ENCODE measurements around the gene GRM2. TPM values are rescaled to one million over a fixed set of nuclear protein-coding genes. Genes with fewer than 3 reads are reported as not detected.

The GRM2 gene
- 0.52 TPM for polyA plus RNA-seq (ENCODE audit: insufficient read length)
- long read RNA-seq, donor 1: 0 reads
- long read RNA-seq, donor 2: 0 reads
- long read RNA-seq, donor 3: 0 reads
- long read RNA-seq, donor 4: 0 reads
- long read RNA-seq, donor 5: 0 reads
- long read RNA-seq, donor 6: 0 reads
- long read RNA-seq, donor 7: 0 reads
- long read RNA-seq, donor 8: 0 reads

DNA sequence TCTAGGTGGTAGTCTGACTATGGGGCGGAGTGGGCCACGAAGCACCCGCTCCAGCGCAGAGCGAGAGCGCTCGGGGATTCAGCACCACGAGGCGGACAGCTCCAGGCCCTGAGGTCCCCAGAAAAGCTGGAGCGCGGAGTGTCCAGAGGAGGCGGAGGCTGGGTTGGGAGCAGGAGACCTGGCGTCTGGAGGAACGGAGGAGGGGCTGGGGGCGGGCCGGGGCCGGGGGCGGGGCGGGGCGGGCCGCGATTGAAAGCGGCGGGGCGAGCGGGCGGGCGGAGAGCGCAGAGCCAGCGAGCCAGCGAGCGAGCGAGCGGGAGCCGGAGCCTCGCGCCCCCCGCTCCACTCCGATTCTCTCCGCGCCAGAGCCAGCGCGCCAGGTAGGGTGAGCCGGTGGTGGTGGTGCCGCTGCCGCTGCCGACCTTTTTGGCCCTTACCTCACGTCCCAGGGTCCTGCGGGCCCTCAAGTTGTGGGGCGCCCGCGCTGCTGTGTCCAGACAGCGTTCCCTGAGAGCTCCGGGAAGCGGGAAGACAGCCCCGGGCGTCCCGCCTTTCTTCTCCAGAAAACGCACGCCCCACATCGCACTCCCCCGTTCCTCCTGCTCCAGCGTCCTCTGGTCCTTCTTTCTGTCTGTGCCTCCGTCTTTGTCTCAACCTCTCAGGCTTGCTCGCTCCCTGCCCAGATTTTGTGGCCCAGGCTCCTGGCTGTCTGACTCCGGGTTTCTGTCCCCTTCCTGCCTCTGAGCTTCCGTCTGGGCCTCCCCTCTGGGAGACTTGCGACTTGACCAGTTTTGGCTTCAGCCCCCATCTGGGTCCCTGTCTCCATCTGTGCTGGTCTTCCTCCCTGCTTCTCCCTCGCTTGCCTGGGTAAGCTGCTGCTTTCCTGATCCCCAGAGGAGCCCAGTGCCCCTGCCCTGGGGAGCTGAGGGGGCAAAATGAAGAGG lies at the start of gene GRM2:
Gene GRM2 (plus strand): TSS at position 281 of the 944 bp plus-strand sequence. CDS start 1,916 bp downstream, outside the sequence.
- peak; percentile 86 for DNase-seq

DNA sequence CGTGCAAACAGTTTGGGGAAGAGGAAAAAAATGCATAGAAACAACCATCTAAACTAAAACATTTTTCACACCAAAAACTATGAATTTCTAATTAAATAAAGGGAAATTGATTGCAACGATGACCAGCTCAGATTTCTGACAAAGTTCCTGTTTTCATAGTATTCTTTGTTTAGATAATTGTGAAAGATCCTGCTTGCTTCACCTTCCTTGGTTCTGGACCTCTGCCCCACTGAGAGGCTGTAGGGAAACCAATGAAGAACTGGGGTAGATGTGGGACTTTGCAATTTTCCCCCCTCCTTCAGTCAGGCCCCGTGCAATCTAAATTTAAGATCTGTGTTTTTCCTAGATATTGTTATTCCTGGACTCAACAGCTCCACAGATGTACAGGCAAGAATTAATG lies 49.6 kb upstream of the GRM2 start:
- no peak for DNase-seq

GRCh38 chr3:51659942-51660341 lies 46.9 kb upstream of the GRM2 start:
- no peak for DNase-seq

DNA sequence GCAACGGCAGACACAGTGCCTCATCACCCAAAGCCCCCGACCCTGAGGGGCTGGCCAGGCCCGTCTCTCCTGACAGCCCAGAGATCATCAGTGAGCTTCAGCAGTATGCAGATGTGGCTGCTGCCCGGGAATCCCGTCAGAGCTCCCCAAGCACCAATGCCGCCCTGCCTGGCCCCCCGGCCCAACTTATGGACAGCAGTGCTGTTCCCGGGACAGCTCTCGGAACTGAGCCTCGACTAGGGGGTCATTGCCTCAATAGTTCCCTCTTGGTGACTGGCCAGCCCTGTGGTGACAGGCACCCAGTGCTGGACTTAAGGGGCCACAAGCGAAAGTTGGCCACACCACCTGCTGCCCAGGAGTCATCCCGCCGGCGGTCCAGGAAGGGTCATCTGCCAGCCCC lies 44.4 kb upstream of the GRM2 start:
- DNase-seq: no peak

DNA sequence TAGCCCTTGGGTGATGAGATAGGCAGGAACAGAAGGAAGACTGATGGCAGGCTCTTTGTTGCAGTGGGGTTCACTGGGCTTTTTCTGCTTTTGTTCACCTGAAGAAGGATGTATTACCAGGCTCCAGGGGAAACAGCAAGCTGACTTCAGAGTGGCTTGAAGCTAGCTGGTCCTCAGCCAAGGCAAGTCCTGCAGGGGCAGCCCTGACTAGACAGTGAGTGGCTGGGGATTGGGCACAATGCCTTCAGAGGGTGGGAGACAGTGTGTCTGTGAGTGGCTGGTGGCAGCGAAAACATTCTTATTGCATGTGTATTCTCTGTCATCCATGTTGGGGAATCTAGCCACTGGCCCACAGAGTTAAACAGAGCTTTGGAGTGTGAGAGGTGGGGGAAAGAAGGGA lies 38.1 kb upstream of the GRM2 start:
- no peak for DNase-seq

DNA sequence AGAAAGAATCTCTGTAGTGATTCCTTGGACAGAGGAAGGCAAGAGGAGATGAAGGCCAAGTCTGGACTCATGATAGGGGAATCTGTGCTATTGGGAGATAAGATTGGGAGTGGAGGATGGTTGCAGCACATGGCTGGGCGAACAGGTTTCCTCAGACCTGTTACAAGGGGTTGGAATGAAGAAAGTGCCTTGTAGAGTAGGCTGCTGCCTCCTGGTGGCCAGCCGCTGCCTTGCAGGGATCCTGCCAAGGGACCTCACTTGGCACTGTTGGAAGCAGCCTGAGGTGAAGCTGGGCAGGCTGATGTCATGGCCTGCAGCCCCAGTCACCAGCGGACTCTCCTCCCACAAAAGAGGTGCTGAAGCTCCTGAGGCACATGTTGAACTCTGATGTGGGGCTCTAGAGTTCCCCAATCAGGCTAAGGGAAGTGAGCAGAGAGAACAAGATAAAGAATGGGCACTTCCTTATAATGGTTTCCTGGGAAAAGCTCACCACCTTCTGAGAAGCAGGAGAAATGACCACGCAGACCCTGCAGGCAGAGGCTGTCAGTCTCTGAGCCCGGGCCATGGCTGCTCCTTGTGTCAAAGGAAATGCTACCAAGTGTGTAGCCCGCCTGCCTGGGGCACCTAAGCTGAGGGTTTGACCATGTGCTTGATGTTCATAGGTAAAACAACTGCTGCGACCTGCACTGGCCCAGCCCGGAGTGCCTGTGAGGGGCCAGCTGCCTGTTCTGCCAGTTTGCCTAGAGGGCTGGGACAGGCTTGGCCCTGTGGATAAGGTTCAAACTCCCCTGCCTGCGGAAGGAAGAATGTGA lies 37.4 kb upstream of the GRM2 start:
- peak; percentile 67 for DNase-seq

GRCh38 chr3:51670053-51670822 lies 36.6 kb upstream of the GRM2 start:
- DNase-seq: no peak

DNA sequence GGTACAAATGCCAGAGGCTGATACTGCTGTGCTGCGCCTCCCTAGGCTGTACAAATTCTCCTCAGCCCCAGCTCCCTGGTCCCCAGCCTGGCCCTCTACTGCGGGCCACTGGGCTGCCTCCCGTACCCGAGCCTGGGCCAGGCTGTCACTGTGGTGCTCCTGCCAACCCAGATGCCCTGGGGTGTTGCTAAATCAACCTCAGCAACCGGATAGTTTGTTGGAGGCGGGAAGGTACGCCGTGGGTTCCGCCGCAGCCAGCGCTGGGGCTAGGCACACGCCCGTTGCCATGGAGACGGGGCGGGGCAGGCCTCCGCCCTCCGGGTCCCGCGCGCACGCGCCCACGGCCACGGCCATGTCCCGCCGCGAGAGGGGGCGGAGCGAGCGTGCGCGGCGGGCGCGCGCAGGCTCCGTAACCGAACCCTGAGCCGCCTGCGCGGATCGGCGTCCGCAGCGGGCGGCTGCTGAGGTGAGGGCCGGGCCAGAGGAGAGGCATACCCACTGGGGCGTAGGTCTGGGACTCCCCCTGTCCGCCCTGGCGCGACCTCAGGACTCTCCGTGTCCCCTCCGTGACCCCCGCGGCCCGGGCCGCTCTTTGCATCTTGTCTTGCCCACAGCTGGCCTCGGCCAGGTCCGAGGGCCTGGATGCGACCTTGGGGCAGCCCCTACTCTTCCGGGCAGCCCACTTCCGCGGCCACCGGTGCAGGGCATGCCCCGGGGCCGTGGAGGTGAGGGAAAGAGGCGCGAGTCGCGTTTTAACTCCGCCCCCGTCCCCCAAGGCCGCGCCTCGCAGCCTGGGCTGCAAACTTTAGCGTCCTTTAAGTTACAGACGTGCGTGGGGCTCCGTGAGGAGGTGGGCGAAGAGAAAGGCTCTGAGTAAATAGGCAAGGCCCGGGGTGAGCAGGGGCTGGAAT lies 35.8 kb upstream of the GRM2 start, which contains the start of gene TEX264:
Gene TEX264 (plus strand): TSS at position 430 of the 911 bp plus-strand sequence. CDS start 3,053 bp downstream, outside the sequence.
- DNase-seq: peak; percentile 73

DNA sequence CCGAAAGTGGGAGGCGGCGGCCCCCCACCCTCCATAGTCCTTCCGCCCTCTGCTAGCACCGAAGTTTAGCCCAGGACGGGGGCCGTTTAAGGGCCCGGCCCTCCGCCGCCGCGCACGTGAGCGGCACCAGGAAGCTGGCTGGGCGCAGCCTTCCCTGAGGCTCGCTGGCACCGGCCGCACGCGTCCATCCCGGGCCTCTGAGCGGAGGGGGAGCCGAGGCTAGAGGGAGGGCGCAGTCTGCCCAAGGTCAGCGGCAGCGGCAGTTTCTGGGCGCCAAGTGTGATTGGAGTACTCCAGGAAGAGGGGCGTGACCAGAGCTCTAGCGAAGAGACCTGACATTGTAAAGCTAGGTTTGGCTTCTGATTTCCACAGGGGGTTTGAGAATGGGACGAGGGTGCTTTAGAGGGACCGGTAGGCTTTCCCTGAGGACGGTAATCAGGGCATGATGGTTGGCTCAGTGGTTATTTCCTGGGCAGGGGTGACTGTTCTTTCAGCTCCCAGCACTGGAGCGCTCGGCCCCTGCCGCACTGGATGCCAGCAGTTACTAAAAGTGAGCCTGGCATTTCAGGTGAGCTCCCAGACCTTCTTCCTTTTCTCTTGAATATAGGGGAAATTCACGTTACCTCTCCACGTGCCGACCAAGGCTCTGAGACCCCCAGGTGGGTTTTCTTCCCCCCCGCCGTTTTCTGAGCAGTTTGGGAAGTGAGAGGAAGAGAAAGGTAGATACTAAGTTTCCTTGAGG lies 35.0 kb upstream of the GRM2 start:
- peak; percentile 59 for DNase-seq

GRCh38 chr3:51673181-51673801 lies 33.6 kb upstream of the GRM2 start:
- no peak for DNase-seq

DNA sequence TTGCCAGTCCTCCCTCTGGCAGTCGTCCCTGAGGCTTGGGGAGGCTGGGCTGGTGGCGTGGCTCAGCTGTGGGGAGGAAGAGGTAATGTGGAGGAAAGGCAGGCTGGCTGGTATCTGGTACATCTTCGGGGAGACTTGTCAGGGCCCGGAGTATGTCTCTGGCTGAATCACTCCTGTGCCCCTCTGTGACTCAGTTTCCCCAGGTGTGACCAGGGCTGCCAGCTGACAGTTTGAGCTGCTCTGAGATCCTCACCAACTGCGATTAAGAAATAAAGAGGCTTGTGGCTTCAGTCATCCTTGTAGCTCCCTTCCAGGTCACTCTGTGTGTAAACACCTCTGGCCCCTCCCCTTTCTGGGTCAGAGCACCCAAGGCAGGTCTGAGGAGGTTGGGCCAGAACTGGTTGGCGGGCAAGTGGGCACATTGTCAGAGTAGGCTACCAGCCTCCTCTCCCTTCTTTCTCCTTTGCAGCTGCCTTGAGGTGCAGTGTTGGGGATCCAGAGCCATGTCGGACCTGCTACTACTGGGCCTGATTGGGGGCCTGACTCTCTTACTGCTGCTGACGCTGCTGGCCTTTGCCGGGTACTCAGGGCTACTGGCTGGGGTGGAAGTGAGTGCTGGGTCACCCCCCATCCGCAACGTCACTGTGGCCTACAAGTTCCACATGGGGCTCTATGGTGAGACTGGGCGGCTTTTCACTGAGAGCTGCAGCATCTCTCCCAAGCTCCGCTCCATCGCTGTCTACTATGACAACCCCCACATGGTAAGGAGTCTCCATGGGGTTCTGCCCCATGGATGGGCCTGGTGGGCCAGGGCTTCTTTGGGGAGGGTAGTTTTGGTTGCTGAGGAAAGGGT lies 32.8 kb upstream of the GRM2 start:
- DNase-seq: no peak

GRCh38 chr3:51675201-51675611 lies 31.7 kb upstream of the GRM2 start:
- no peak for DNase-seq

GRCh38 chr3:51676102-51676640 lies 30.7 kb upstream of the GRM2 start:
- DNase-seq: no peak

DNA sequence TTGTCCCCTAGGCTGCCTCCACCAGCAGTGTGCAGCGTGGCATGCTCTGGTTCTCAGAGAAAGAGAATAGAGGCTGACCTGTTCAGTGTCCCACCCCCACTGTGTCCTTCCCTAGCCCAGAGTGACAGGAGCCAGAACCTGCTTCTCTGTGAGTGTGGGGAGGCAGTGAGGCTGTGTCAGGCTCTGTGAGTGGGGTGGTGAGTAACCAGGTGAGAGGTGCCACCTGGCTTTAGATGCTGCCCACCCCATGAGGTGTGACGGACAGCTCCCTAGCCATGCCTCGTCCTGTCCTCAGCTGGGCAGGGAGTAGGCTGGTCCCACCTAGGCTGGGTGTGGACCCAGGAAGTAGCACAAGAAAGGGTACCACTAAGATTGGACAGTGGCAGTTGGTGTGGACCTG lies 29.5 kb upstream of the GRM2 start:
- no peak for DNase-seq

DNA sequence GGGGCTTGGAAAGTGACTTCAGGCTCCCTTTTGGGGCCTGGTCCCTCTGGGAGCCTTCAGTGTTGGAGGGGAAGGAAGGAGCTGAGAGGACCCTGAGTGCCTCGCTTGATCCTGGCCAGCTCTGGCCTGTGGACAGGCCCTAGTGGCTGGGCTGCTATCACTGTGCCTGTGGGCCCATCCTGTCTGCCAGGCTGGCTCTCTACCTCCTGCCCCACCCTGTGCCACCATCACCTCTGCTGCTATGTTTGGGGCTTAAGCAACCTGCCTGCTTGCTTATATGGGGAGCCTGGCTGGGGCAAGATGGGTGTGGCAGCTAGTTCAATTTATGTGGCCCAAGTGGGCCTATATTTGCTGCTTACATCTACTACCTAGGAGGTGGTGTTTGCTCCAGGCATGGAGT lies 28.7 kb upstream of the GRM2 start:
- no peak for DNase-seq

- no peak for DNase-seq
Observed at GRCh38 chr3:51678641-51679040, 28.2 kb upstream of the GRM2 start.

- no peak for DNase-seq
Observed at GRCh38 chr3:51679318-51679717, 27.6 kb upstream of the GRM2 start.

- DNase-seq: no peak
Observed at GRCh38 chr3:51679777-51680176, 27.1 kb upstream of the GRM2 start.
